IPS DF 4.7 (cell line): ENCODE results near the gene CACNB1.

Experiments used
- DNase-seq: peaks from one replicate; pipeline ENCODE4 v3.0.0-alpha.2; 2013; ENCODE audit warnings: low spot score; ENCODE audit errors: extremely low read depth

The CACNB1 gene

DNA sequence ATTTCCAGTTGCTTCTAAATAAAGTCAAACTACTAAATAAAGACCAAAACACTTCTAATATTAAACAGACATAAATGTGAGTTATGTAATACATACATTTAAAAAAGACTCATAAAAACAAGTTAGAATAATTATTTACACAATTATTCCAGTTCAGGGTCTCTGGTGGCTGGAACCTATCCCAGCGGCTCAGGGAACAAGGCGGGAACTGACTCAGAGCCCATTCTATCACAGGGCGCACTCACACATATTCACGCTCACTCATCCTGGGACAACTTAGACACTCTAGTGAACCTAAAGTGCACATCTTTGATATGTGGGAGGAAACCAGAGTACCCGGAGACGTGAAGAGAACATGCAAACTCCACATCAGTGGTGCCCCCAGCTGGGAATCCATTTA lies 71.0 kb downstream of the CACNB1 start:
- DNase-seq, result no peak

DNA sequence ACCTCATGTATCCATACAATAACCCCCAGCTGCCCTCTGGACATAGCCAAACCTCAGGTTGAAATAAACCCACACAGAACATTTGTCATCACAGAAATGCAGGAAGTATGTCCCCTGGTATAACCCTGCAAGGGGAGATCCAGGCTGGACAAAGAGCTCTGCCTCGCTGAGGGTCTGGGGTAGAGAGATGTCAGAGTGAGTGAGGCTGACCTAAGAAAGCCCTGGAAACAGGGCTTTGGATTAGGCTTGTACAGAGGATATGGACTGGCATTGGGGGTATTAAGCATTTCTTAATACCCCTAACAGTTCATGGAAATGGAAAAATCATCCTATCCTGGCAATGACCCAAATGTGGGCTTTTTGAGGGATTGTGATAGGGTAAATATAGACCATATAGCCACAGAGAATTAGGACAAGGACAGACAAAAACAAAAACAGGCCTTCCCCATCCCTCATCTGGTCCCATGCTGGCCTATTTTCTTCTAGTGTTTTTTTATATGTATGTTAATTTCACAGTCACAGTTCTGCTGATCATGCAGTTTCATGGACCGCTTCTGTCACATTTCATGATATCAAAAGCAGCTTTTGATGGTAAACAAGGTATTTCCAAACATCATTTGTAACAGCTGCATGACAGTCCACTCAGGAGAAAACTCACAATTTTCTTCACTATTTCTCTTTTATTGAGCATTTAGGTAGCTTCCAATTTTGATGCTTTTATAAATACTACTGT lies 72.2 kb downstream of the CACNB1 start:
- no peak for DNase-seq

DNA sequence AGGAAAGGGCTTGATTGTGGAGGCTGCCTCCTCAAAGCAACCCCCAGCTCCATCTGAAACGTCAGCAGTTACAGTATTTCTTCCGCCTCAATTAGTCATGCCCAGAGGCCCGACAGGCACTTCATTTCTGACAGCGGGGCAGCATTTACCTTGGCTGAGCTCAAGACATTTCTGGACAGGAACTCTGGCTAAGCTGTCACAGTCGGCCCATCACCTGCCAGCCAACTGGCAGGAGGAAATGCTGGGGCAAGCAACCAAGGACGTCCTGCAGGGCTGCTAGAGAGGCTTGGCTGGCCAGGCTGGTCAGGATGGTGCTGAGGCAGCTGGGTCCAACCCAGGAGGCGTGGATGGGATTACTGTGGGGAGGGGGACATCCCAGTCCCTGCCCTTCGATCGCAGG lies 73.8 kb downstream of the CACNB1 start:
- no peak for DNase-seq
